Measurements from ENCODE around the gene ZSCAN29.
"Not testable (repeated sequence)": the region's sequence is repeated elsewhere in the genome, so short reads cannot be mapped to it uniquely, and the experiment has no call there.

The ZSCAN29 gene

GRCh38 chr15:43393592-43393991 is 22.7 kb upstream of the ZSCAN29 start:
- H3K4me1 ChIP-seq (ENCODE audit: insufficient read depth, low read length); H3K9ac ChIP-seq (ENCODE audit: low read length); H3K27me3 ChIP-seq (ENCODE audit: control insufficient read depth in 1 of 2, insufficient read depth in 2 of 2, low read length in 2 of 2); H3K27ac ChIP-seq (ENCODE audit: low read depth, low read length); H3K9me3 ChIP-seq (ENCODE audit: low read length); H3K4me3 ChIP-seq (ENCODE audit: low read depth in 1 of 2, low read length in 2 of 2): not testable (repeated sequence)
- peaks cover 42% of the 10 kb centered on the region for H3K36me3 ChIP-seq (ENCODE audit: insufficient read depth, low read length)

DNA sequence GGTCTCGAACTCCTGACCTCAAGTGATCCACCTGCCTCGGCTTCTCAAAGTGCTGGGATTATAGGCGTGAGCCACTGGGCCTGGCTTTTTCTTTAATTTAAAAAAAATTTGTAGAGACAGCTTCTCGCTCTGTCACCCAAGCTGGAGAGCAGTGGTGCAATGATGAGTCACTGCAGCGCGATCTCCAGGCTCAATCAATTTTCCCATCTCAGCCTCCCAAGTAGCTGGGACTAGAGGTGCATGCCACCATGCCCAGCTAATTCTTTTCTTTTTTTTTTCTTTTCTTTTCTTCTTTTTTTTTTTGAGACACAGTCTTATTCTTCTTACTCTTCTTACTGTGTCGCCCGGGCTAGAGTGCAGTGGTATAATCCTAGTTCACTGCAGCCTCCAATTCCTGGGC is 19.9 kb upstream of the ZSCAN29 start:
- peaks cover 30% of the 10 kb centered on the region for H3K36me3 ChIP-seq (ENCODE audit: insufficient read depth, low read length)
- H3K9me3 ChIP-seq (ENCODE audit: low read length) = no peaks in the 10 kb centered on the region
- H3K9ac ChIP-seq (ENCODE audit: low read length) = no peak overlapping the region
- no peaks in the 10 kb centered on the region for H3K27me3 ChIP-seq (ENCODE audit: control insufficient read depth in 1 of 2, insufficient read depth in 2 of 2, low read length in 2 of 2)
- H3K4me3 ChIP-seq (ENCODE audit: low read depth in 1 of 2, low read length in 2 of 2) = no peak overlapping the region
- H3K4me1 ChIP-seq (ENCODE audit: insufficient read depth, low read length) = no peaks in the 10 kb centered on the region
- no peak overlapping the region for H3K27ac ChIP-seq (ENCODE audit: low read depth, low read length)

DNA sequence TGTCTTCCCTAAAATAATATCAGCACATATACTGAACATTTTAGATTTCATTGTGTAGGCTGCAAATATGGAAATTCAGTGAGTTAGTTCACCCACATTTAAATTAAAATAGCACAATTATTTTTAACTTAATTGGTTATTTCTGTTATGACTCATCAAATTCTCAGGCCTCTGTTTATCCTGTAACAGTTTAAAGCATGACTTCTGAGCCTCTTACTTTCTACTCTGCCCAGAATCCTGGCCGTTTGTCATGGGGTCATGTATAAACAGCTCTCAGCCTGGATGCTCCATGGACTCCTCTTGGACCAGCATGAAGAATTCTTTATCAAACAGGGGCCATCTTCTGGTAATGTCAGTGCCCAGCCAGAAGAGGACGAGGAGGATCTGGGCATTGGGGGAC is 12.2 kb upstream of the ZSCAN29 start:
- peaks cover 33% of the 10 kb centered on the region for H3K36me3 ChIP-seq (ENCODE audit: insufficient read depth, low read length)
- H3K27me3 ChIP-seq (ENCODE audit: control insufficient read depth in 1 of 2, insufficient read depth in 2 of 2, low read length in 2 of 2) = no peaks in the 10 kb centered on the region
- no peak overlapping the region for H3K4me3 ChIP-seq (ENCODE audit: low read depth in 1 of 2, low read length in 2 of 2)
- H3K4me1 ChIP-seq (ENCODE audit: insufficient read depth, low read length) = no peaks in the 10 kb centered on the region
- H3K9me3 ChIP-seq (ENCODE audit: low read length) = no peaks in the 10 kb centered on the region
- no peak overlapping the region for H3K27ac ChIP-seq (ENCODE audit: low read depth, low read length)
- no peak overlapping the region for H3K9ac ChIP-seq (ENCODE audit: low read length)

GRCh38 chr15:43382310-43382709 is 11.5 kb upstream of the ZSCAN29 start:
- Histone ChIP-seq H3K9ac (ENCODE audit: low read length) (no peak overlapping the region), H3K27ac (ENCODE audit: low read depth, low read length) (no peak overlapping the region), H3K27me3 (ENCODE audit: control insufficient read depth in 1 of 2, insufficient read depth in 2 of 2, low read length in 2 of 2) (no peaks in the 10 kb centered on the region), H3K4me1 (ENCODE audit: insufficient read depth, low read length) (no peaks in the 10 kb centered on the region), H3K36me3 (ENCODE audit: insufficient read depth, low read length) (peaks cover 28% of the 10 kb centered on the region), H3K9me3 (ENCODE audit: low read length) (no peaks in the 10 kb centered on the region), H3K4me3 (ENCODE audit: low read depth in 1 of 2, low read length in 2 of 2) (no peak overlapping the region)

DNA sequence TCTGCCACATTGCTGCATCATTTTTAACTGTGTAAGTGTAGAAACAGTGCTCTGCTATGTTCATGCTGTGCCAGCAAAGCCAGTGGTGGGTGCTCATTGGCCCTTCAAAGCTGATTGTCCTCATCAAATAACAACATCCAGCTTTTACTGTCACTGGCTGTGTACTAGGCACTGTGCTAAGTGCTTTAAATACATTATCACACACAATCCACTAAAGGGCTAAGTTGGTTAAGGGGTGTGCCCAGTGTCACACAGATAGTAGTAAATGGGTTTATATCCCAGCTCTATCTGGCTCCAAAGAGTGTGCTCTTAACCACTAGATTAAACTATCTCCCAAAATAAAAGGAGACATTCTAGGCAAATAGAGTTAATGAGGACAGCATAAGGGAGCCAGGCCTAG is 7.8 kb upstream of the ZSCAN29 start:
- Histone ChIP-seq H3K27me3 (ENCODE audit: control insufficient read depth in 1 of 2, insufficient read depth in 2 of 2, low read length in 2 of 2) (no peaks in the 10 kb centered on the region), H3K4me3 (ENCODE audit: low read depth in 1 of 2, low read length in 2 of 2) (no peak overlapping the region), H3K9me3 (ENCODE audit: low read length) (no peaks in the 10 kb centered on the region), H3K36me3 (ENCODE audit: insufficient read depth, low read length) (no peaks in the 10 kb centered on the region), H3K9ac (ENCODE audit: low read length) (no peak overlapping the region), H3K4me1 (ENCODE audit: insufficient read depth, low read length) (no peaks in the 10 kb centered on the region), H3K27ac (ENCODE audit: low read depth, low read length) (no peak overlapping the region)

- Histone ChIP-seq H3K9ac (ENCODE audit: low read length) (no peak overlapping the region), H3K27me3 (ENCODE audit: control insufficient read depth in 1 of 2, insufficient read depth in 2 of 2, low read length in 2 of 2) (no peaks in the 10 kb centered on the region), H3K9me3 (ENCODE audit: low read length) (no peaks in the 10 kb centered on the region), H3K4me1 (ENCODE audit: insufficient read depth, low read length) (peaks cover 8% of the 10 kb centered on the region), H3K4me3 (ENCODE audit: low read depth in 1 of 2, low read length in 2 of 2) (no peak overlapping the region), H3K36me3 (ENCODE audit: insufficient read depth, low read length) (no peaks in the 10 kb centered on the region), H3K27ac (ENCODE audit: low read depth, low read length) (no peak overlapping the region)
Observed at GRCh38 chr15:43376017-43376705, 5.3 kb upstream of the ZSCAN29 start.

DNA sequence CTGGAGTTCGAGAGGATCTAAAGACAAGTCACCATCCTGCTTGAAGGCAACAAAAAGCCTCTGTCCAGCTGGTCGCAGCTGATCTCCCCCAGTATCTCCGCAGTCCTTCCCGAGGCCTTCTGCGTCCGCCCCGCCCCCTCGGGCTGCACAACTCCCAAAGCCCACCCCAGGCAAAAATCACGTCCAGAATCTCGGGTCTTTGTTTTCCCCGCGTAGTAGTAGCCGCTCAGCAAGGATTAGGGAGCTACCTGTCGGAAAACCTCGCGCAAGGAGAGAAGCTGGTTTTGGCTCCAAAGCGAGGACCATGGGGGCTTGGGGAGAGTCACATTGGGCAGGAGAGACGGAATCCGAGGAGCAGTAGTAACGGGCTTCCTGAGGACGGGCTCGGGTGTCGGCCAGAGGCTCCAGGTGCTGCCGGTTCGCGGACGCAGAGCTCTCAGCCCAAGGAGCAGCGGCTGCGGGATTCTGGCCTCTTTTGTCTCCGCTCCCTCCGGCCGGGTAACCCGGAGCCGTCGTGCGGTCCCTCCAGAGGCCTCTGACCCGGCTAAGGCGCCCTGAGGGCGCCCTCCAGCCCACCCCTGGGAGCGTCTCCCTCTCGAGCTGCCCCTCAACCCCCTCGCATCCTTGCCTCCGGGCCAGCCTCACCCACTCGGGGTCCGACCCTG is 401 bp downstream of the ZSCAN29 start:
- H3K27ac ChIP-seq (ENCODE audit: low read depth, low read length) = peak overlapping the region; percentile 78
- peak overlapping the region; percentile 88 for H3K9ac ChIP-seq (ENCODE audit: low read length)
- H3K9me3 ChIP-seq (ENCODE audit: low read length) = no peaks in the 10 kb centered on the region
- peak overlapping the region; percentile 94 to 100 for H3K4me3 ChIP-seq (ENCODE audit: low read depth in 1 of 2, low read length in 2 of 2)
- peaks cover 16% of the 10 kb centered on the region for H3K36me3 ChIP-seq (ENCODE audit: insufficient read depth, low read length)
- H3K27me3 ChIP-seq (ENCODE audit: control insufficient read depth in 1 of 2, insufficient read depth in 2 of 2, low read length in 2 of 2) = no peaks in the 10 kb centered on the region
- peaks cover 32% of the 10 kb centered on the region for H3K4me1 ChIP-seq (ENCODE audit: insufficient read depth, low read length)

DNA sequence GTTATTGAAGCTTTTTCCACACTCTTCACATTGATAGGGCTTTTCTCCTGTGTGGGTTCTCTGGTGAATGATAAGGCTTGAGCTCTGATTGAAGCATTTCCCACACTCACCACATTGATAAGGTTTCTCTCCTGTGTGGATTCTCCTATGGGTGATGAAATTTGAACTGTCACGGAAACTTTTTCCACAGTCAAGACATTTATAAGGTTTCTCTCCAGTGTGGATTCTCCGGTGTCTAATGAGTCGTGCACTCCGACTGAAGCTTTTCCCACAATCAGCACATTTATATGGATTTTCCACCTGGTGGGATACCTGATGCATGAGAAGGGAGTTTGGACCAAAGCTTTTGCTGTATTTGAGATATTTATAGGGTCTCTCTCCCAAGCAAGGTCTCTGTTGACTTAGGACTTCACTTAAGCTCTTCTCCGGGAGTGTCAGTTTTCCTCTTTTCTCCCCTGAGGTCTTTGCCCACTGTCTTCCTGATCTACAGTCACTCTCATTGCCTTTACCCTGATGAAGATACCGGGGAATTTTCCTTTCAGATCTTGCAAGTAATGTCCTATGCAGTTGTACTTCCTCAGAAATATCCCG is 9.4 kb downstream of the ZSCAN29 start:
- H3K27ac ChIP-seq (ENCODE audit: low read depth, low read length) = no peak overlapping the region
- H3K9ac ChIP-seq (ENCODE audit: low read length) = no peak overlapping the region
- H3K36me3 ChIP-seq (ENCODE audit: insufficient read depth, low read length) = peaks cover 65% of the 10 kb centered on the region
- H3K27me3 ChIP-seq (ENCODE audit: control insufficient read depth in 1 of 2, insufficient read depth in 2 of 2, low read length in 2 of 2) = no peaks in the 10 kb centered on the region
- H3K4me1 ChIP-seq (ENCODE audit: insufficient read depth, low read length) = no peaks in the 10 kb centered on the region
- peaks cover 41% of the 10 kb centered on the region for H3K9me3 ChIP-seq (ENCODE audit: low read length)
- peak overlapping the region in 1 of 2 donors; percentile 2 for H3K4me3 ChIP-seq (ENCODE audit: low read depth in 1 of 2, low read length in 2 of 2)

DNA sequence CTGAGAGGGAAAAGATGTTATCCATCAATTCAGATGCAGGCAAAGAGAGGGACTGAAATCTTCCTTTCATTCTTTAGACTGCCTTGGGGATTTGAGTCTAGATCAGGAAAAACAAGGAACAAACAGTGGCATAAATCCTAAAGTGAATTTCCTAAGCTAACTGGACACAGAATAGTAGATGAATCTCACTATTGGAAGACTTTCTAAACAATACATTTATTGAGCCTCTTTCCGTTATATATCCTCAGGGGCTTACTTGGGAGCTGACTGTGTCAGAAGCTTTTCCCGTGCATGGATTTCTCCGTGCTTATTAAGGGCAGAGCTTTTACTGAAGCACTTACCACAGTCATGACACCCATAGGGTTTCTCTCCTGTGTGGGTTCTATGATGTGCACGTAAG is 10.0 kb downstream of the ZSCAN29 start:
- H3K36me3 ChIP-seq (ENCODE audit: insufficient read depth, low read length) = peaks cover 59% of the 10 kb centered on the region
- H3K9ac ChIP-seq (ENCODE audit: low read length) = no peak overlapping the region
- H3K4me3 ChIP-seq (ENCODE audit: low read depth in 1 of 2, low read length in 2 of 2) = no peak overlapping the region
- H3K4me1 ChIP-seq (ENCODE audit: insufficient read depth, low read length) = no peaks in the 10 kb centered on the region
- H3K9me3 ChIP-seq (ENCODE audit: low read length) = peaks cover 41% of the 10 kb centered on the region
- H3K27ac ChIP-seq (ENCODE audit: low read depth, low read length) = no peak overlapping the region
- H3K27me3 ChIP-seq (ENCODE audit: control insufficient read depth in 1 of 2, insufficient read depth in 2 of 2, low read length in 2 of 2) = no peaks in the 10 kb centered on the region

DNA sequence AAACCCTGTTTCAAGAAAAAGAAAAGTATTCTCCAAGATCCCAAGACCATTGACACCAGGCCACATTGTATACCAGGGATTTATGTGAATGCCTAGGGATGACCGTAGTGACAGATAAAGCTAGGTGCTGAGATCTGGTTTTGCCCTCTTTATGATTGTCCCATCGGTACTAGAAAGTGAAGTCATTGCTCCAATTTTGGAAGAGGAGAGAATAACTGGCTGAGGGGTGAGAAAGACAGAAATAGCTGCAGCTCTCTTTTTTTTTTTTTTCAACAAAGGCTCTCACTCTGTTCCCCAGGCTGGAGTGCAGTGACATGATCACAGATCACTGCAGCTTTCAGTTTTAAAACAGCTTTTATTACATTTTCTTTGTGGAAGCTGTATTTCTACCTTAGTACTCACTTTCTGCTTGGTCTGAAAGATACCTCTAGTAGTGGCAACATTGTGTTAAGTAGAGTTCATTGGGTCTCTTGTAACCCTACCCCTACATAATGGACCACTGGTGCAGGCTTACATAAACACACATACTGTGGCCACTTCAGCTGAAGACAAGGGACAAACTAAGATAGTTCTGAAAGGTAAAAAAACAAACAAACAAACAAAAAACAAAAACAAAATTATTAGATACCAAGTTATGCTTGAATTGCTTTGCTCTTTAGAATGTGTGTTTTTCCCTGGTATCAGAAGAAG is 18.0 kb downstream of the ZSCAN29 start:
- H3K4me1 ChIP-seq (ENCODE audit: insufficient read depth, low read length) = no peaks in the 10 kb centered on the region
- H3K4me3 ChIP-seq (ENCODE audit: low read depth in 1 of 2, low read length in 2 of 2) = no peak overlapping the region
- H3K36me3 ChIP-seq (ENCODE audit: insufficient read depth, low read length) = peaks cover 34% of the 10 kb centered on the region
- no peak overlapping the region for H3K9ac ChIP-seq (ENCODE audit: low read length)
- no peaks in the 10 kb centered on the region for H3K9me3 ChIP-seq (ENCODE audit: low read length)
- H3K27me3 ChIP-seq (ENCODE audit: control insufficient read depth in 1 of 2, insufficient read depth in 2 of 2, low read length in 2 of 2) = no peaks in the 10 kb centered on the region
- H3K27ac ChIP-seq (ENCODE audit: low read depth, low read length) = no peak overlapping the region

- H3K27me3 ChIP-seq (ENCODE audit: control insufficient read depth in 1 of 2, insufficient read depth in 2 of 2, low read length in 2 of 2) = no peaks in the 10 kb centered on the region
- H3K27ac ChIP-seq (ENCODE audit: low read depth, low read length) = no peak overlapping the region
- peaks cover 36% of the 10 kb centered on the region for H3K36me3 ChIP-seq (ENCODE audit: insufficient read depth, low read length)
- no peak overlapping the region for H3K9ac ChIP-seq (ENCODE audit: low read length)
- no peak overlapping the region for H3K4me3 ChIP-seq (ENCODE audit: low read depth in 1 of 2, low read length in 2 of 2)
- no peaks in the 10 kb centered on the region for H3K4me1 ChIP-seq (ENCODE audit: insufficient read depth, low read length)
- H3K9me3 ChIP-seq (ENCODE audit: low read length) = no peaks in the 10 kb centered on the region
Observed at GRCh38 chr15:43347114-43347513, 23.7 kb downstream of the ZSCAN29 start.

Measured in muscle layer of colon (tissue), 2 donors.